HG03432 (cell line): ENCODE data around the gene BOLA3.
"Not testable (repeated sequence)": the region's sequence is repeated elsewhere in the genome, so short reads cannot be mapped to it uniquely, and the experiment has no call there.

Experiments used
- ATAC-seq: cut with Tn5 transposase; IDR thresholded peaks from one replicate; pipeline ENCODE4 v1.9.1; 2021; ENCODE audit warnings: mild to moderate bottlenecking, moderate library complexity; ENCODE audit not compliant: unreplicated experiment

BOLA3 gene

DNA sequence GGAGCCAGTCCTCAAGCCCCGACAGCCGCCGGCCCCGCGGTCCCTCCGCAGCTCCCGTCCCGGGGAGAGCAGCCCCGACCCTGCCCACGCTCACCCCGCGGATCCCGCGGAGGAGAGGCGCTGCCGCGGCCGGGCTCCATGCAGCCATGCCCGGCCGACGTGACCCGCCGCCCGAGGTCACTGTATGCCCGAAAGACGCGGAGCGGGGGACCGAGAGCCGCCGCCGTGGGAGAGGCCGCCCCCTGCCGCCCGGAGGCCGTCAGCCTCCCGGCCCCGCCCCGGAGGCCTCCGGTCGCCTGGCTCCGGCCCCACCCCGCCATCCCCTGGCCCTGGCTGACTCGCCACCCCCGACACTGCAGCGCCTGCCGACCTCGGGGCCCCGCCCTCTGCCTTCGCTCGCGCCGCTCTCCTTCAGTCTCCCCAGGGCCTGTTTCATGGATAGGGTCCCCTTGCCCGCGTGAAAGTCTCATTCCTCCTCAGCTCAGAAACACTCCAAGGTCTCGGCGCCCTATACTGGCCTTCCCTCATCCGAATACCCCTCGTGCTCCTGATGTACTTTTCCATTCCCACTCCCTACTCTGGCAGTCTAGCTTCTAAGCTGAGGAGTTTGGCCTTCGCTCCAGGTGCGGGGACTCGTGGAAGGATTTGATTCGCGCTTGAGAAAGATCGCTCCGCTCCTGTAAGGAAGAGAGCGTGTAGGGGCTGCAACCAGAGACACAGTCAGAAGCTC, at the start of gene BOLA3:
BOLA3 (minus strand) TSS at position 186 of the 730 bp plus-strand sequence; CDS start at position 148, 38 bp downstream.
- peak; percentile 96 for ATAC-seq

GRCh38 chr2:74197049-74197448, 49.3 kb upstream of the BOLA3 start:
- ATAC-seq, result no peak

GRCh38 chr2:74194799-74195198, 47.1 kb upstream of the BOLA3 start:
- ATAC-seq, result no peak

DNA sequence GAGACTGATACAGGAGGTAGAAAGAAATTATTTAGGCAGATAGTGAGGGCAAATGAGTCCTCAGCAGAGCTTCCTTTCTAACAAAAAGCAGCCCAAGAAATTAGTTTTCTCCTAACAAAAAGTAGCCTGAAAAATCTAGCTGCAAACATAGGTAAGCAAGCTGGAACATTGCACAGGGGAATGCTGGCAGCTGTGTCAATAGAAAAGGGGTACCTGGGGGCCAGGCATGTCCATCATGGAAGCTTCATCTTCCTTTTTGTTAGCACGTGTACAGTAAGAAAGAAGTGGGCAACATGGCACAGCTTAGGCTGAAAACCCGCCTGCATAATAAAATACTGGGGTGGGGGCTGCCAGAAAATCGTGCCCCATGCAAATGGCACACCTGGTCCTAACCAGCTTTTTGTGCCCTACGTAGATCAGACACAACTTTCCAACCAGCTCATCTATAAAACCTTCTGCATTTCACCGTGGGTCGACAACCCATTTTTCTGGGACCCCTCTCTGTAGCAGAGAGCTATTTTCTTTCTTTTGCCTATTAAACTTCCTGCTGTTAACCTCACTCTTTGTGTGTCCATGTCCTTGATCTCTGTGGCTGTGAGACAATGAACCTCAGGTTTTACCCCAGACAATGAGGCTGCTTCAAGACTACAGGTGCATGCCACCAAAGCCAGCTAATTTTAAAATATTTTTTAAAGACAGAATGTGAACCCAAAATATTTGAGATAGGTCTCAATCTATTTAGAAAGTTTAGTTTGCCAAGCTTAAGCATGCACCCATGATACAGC, 44.1 kb upstream of the BOLA3 start:
- ATAC-seq, result no peak

- ATAC-seq, result no peak
Observed at GRCh38 chr2:74188696-74189095, 41.0 kb upstream of the BOLA3 start.

- no peak for ATAC-seq
Observed at GRCh38 chr2:74188018-74188601, 40.4 kb upstream of the BOLA3 start.

GRCh38 chr2:74186706-74187105, 39.0 kb upstream of the BOLA3 start:
- ATAC-seq, result not testable (repeated sequence)

- peak; percentile 69 for ATAC-seq
Observed at GRCh38 chr2:74186038-74186437, 38.3 kb upstream of the BOLA3 start.

DNA sequence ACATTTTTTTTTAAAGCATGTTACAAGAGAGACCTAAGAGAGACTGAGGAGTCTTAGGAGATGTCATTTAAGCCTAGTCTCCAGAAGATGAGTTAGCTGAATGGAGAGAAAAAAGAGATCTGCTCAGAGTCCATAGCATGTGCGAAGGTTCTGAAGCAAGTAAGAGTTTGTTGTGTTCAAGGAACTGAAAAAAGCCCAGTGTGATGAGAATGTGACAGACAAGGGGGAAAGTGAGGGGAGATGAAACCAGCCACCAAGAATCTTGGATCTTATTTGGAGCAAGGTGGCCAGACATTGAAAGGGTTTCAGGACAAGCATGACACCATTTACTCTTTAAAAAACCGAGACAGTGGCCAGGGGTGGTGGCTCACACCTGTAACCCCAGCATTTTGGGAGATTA, 36.2 kb upstream of the BOLA3 start:
- no peak for ATAC-seq

DNA sequence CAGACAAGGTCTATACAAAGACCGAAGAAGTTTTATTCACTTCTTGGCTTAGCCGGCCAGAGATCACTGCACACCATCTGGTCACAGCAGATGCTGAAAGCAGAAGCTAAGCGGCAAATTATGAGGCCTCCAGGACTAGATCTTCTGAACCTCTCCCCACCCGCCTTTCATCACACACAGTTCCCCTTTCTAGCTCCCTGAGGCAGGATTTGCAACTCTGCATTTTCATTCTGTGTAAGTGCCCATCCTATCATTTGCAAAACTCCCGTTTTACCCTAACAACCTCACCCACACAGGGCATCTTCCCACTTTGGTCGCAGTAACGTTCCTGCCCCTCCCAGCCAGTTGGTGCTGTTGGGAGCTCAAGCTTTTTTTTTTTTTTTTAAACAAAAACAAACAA, 34.0 kb upstream of the BOLA3 start:
- ATAC-seq, result peak; percentile 26

DNA sequence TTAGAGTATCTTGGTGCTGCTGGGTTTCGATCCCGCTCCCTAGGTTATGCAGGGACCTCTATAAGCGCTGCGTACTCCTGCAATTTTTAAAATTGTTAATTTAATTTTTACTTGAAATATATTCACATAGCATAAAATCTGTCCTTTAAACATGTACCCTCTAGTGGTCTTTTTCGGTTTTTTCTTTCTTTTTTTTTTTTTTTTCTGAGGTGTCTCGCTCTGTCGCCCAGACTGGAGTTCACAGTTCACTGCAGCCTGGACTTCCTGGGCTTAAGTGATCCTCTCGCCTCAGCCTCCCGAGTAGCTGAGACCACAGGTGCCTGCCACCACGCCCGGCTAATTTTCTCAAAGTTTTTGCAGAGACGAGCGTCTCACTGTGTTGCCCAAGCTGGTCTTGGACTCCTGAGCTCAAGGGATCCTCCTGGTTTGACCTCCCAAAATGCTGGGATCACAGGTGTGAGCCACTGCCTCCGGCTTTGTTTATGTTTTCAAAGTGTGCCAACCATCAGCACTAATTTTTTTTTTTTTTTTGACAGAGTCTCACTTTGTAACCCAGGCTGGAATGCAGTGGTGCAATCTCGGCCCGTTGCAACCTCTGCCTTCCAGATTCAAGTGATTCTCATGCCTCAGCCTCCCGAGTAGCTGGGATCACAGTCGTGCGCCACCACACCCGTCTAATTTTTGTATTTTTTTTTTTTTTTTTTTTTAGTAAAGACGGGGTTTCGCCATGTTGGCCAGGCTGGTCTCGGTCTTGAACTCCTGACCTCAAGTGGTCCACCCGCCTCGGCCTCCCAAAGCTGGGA, 31.6 kb upstream of the BOLA3 start:
- ATAC-seq, result peak; percentile 14

DNA sequence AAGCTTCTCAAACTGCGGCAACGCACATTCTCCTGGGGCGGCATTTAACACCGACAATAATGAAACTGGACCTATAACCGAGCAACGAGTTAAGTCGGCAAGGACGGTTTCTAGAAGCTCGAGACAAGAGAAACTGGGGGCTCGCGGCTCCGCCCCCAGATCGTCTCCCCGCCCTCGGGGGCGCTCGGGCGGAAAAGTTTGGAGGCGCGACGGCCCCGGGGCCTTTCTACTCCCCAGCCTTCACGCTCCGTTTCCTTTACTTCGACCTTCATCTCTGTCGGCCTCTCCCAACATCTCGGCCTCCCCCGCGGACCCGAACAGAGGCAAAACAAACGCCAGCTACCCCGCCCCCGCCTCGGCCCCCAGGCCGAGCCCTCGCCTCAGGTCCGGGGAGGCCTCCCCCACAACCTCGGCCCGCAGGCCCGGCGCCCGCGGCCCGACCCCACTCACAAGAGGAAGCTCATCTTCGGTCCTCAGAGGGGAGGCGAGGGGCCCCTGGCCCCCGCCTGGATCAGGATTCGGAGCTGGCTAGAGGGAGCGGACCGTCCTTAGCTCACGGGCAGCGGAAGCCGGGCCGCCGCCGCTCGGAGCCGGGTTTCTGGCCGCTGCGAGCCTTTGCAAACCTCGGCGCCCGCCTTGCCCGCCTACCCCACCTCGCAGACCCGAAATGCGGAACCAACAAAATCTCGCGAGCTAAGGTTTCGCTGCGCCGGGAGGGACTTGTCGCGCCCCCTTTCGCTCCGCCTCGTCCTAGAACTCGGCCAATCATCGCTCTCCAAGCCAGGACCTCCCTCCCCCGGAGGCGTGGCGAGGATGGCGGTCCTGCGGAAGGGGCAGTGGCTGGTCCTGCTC, 30.7 kb upstream of the BOLA3 start, which contains the start of gene MOB1A:
MOB1A (minus strand) TSS at position 669 of the 852 bp plus-strand sequence; CDS start at position 464, 205 bp downstream.
- ATAC-seq, result peak; percentile 83

- no peak for ATAC-seq
Observed at GRCh38 chr2:74177696-74178095, 30.0 kb upstream of the BOLA3 start.

- ATAC-seq, result no peak
Observed at GRCh38 chr2:74174909-74175308, 27.2 kb upstream of the BOLA3 start.

DNA sequence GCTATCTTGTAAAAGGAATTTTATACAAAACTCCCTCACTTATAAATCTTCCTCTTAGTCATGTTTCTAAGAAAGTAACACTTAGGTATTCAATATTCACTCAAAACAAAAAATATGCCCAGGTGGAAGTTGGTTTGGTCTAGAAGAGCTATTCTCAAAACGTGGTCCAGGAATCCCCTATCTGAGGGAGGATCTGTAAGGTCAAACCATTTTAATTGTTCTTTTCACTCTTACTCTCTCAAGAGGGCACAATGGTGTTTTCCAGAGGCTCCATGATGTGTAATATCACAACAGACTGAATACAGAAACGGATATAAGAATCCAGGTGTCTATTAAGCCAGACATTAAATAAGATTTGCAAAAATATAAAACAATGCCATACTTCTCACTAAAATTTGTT, 21.0 kb upstream of the BOLA3 start:
- ATAC-seq, result peak; percentile 58

- no peak for ATAC-seq
Observed at GRCh38 chr2:74164761-74165160, 17.0 kb upstream of the BOLA3 start.

GRCh38 chr2:74162951-74163350, 15.2 kb upstream of the BOLA3 start:
- no peak for ATAC-seq

DNA sequence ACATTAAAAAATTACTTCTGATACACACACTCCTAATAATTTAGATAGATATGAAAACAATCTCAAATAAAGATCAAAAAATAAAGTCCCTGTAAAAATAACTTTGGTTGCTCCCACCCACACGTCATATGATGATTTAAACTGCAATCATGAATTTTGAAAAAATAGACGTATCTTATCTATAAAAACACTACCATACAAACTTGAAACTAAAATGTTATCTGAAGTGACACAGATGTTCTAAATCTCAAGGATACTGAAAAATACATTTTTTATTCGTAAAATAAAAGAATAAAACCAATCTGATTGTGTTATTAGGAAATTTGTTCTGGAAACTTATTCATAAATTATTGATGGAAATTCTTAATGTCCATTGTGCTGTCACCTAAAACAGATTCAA, 8.1 kb upstream of the BOLA3 start:
- ATAC-seq, result no peak

DNA sequence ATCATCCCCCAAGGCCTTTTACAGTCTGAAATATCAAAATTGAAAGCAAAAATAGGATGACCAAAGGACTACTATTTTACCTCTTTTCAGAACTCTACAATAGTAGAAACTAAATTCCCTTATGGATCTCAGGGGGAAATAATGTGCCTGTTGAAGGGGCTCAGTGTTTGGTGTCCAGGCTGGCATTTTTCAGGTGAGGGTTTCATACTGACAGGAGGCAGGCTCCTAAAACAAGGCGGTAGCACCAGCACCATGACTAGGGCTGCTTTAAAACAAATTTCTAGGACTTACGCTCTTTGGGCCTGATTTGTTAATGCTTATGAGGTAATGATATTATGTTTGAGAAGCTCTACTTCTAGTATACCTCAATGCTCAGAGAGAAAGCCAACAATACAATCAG, 5.2 kb upstream of the BOLA3 start:
- ATAC-seq, result no peak
